ENCODE measurements around the gene FUT7. TPM values are rescaled to one million over a fixed set of nuclear protein-coding genes. Genes with fewer than 3 reads are reported as not detected.

Gene FUT7
- total and polyA plus RNA-seq, 8 donors: 0.23 to 3.9 (median 0.43) TPM; not detected in 4

- H3K4me1 ChIP-seq: peaks cover 40 to 90% (median 67%) of the 10 kb centered on the region in 4 donors
- no peaks in the 10 kb centered on the region for H3K9me3 ChIP-seq
- peak in 1 of 2 donors; percentile 87 for DNase-seq
- WGBS, 5 donors: 22 to 46% (median 29%) methylated on average over 1 to 4 of the region's 4 CpGs
- peak overlapping the region; percentile 48 to 68 (median 52) for H3K4me3 ChIP-seq
- TF ChIP-seq POLR2AphosphoS5 (IDR thresholded peaks at IDR 0.05): no peak
- TF ChIP-seq POLR2A (IDR thresholded peaks at IDR 0.05): no peak
- TF ChIP-seq, protein P1, sequence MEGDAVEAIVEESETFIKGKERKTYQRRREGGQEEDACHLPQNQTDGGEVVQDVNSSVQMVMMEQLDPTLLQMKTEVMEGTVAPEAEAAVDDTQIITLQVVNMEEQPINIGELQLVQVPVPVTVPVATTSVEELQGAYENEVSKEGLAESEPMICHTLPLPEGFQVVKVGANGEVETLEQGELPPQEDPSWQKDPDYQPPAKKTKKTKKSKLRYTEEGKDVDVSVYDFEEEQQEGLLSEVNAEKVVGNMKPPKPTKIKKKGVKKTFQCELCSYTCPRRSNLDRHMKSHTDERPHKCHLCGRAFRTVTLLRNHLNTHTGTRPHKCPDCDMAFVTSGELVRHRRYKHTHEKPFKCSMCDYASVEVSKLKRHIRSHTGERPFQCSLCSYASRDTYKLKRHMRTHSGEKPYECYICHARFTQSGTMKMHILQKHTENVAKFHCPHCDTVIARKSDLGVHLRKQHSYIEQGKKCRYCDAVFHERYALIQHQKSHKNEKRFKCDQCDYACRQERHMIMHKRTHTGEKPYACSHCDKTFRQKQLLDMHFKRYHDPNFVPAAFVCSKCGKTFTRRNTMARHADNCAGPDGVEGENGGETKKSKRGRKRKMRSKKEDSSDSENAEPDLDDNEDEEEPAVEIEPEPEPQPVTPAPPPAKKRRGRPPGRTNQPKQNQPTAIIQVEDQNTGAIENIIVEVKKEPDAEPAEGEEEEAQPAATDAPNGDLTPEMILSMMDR (IDR thresholded peaks at IDR 0.05): no peak
- TF ChIP-seq EP300 (IDR thresholded peaks at IDR 0.05): no peak
- no peaks in the 10 kb centered on the region for H3K36me3 ChIP-seq
- peak overlapping the region; percentile 59 to 74 (median 64) for H3K27ac ChIP-seq
- H3K27me3 ChIP-seq: no peaks in the 10 kb centered on the region
- intact Hi-C loops (cut with DNase I; ENCODE audit: low total_unique reads): loop anchor here (10.0 kb wide), 1 partner anchor 72 kb away; the partner anchor contains the start of gene LCN12
Observed at GRCh38 chr9:137026828-137027227, 5.1 kb downstream of the FUT7 start.

- TF ChIP-seq, protein P1 (IDR thresholded peaks at IDR 0.05): no peak
- no peak for TF ChIP-seq POLR2A (IDR thresholded peaks at IDR 0.05)
- TF ChIP-seq EP300 (IDR thresholded peaks at IDR 0.05): no peak
- TF ChIP-seq POLR2AphosphoS5 (IDR thresholded peaks at IDR 0.05): no peak
- intact Hi-C loops (cut with DNase I; ENCODE audit: low total_unique reads): loop anchor here (10.0 kb wide), 1 partner anchor 72 kb away; the partner anchor contains the start of gene LCN12
- 63 to 83% (median 81%) methylated on average over 2 of the region's 2 CpGs for WGBS, 5 donors
Observed at GRCh38 chr9:137026384-137026783, 5.5 kb downstream of the FUT7 start.

DNA sequence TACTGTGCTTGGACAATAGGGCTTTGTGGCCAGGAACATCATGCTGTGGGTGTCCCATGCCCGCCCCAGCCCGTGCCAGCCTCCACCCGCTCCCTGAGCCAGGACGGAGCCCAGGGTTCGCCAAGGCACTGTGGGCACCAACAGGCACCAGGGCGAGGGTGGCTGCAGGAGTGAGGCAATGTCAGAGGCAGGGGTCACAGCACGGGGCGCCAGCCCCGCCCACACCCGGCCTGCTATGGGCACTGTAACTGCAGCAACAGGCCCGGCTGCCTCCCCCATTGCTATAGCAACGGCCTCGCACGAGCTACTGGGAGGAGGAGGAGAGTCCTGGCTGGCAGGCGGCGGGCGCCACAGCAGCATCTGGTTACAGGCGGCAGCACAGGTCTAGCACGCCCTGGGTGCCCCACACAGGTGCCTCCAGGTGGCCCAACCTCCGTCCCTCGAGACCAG is 6.3 kb downstream of the FUT7 start:
- peak overlapping the region in 1 of 4 donors; percentile 16 for H3K4me3 ChIP-seq
- TF ChIP-seq, protein P1 (IDR thresholded peaks at IDR 0.05): peak in 1 of 7 experiments; percentile 4
- no peak for TF ChIP-seq EP300 (IDR thresholded peaks at IDR 0.05)
- DNase-seq: peak; percentile 88 to 91
- WGBS, 5 donors: 29 to 52% (median 35%) methylated on average over 10 to 21 of the region's 21 CpGs; no CpG with 5 or more reads in 1 of the 5 donors
- intact Hi-C loops (cut with DNase I; ENCODE audit: low total_unique reads): loop anchor here (10.0 kb wide), 1 partner anchor 71 kb away; the partner anchor contains the start of gene LCN12
- peak overlapping the region; percentile 56 to 74 (median 60) for H3K27ac ChIP-seq
- peaks cover 40 to 77% (median 58%) of the 10 kb centered on the region in 4 donors for H3K4me1 ChIP-seq
- no peaks in the 10 kb centered on the region for H3K9me3 ChIP-seq
- no peaks in the 10 kb centered on the region for H3K27me3 ChIP-seq
- peaks cover 3 to 10% (median 6%) of the 10 kb centered on the region in 4 donors for H3K36me3 ChIP-seq

More at GRCh38 chr9:137026384-137026783, 5.5 kb downstream of the FUT7 start:
- Histone ChIP-seq H3K36me3 (peaks cover 0 to 1% (median 0%) of the 10 kb centered on the region in 4 donors), H3K27ac (peak overlapping the region; percentile 59 to 74 (median 64)), H3K4me1 (peaks cover 40 to 85% (median 63%) of the 10 kb centered on the region in 4 donors), H3K4me3 (peak overlapping the region in 3 of 4 donors; percentile 52 to 68 (median 53)), H3K27me3 (no peaks in the 10 kb centered on the region), H3K9me3 (no peaks in the 10 kb centered on the region)
- no peak for DNase-seq

- TF ChIP-seq POLR2AphosphoS5 (IDR thresholded peaks at IDR 0.05) (no peak), EP300 (IDR thresholded peaks at IDR 0.05) (no peak), POLR2A (IDR thresholded peaks at IDR 0.05) (no peak)
- TF ChIP-seq, protein P1 (IDR thresholded peaks at IDR 0.05): no peak
- 85 to 89% (median 86%) methylated on average over 10 to 15 of the region's 15 CpGs for WGBS, 5 donors
- peaks cover 10 to 29% (median 19%) of the 10 kb centered on the region in 4 donors for H3K36me3 ChIP-seq
- no peak overlapping the region for H3K4me3 ChIP-seq
- no peak for DNase-seq
- peaks cover 27 to 59% (median 43%) of the 10 kb centered on the region in 4 donors for H3K4me1 ChIP-seq
- no peaks in the 10 kb centered on the region for H3K27me3 ChIP-seq
- H3K27ac ChIP-seq: peak overlapping the region in 2 of 5 donors; percentile 14 to 42
- intact Hi-C loops (cut with DNase I; ENCODE audit: low total_unique reads): loop anchor here (10.0 kb wide), 1 partner anchor 69 kb away; the partner anchor contains the start of gene LCN12
- no peaks in the 10 kb centered on the region for H3K9me3 ChIP-seq
Observed at GRCh38 chr9:137023583-137023991, 8.3 kb downstream of the FUT7 start.

Data from stomach (tissue), 9 donors.